Skeletal muscle satellite cell (primary cell): ENCODE data around the gene TREML4. TPM values are rescaled to one million over a fixed set of nuclear protein-coding genes. Genes with fewer than 3 reads are reported as not detected.

ENCODE experiments used
- H3K27me3 ChIP-seq: 2 replicates; pipeline ENCODE4 v1.7.0; 2013; ENCODE audit warnings: low read length; ENCODE audit not compliant: control insufficient read depth, insufficient read depth
- H3K36me3 ChIP-seq: 2 replicates; pipeline ENCODE4 v1.7.0; 2013; ENCODE audit warnings: mild to moderate bottlenecking, control low read depth, low read length; ENCODE audit not compliant: insufficient read depth
- H3K4me1 ChIP-seq: 2 replicates; pipeline ENCODE4 v1.7.0; 2013; ENCODE audit warnings: low read length; ENCODE audit not compliant: control insufficient read depth, insufficient read depth
- H3K4me2 ChIP-seq: 2 replicates; pipeline ENCODE4 v1.7.0; 2013; ENCODE audit warnings: mild to moderate bottlenecking, low read length
- H3K4me3 ChIP-seq: 2 replicates; pipeline ENCODE4 v1.7.0; 2013; ENCODE audit warnings: low read length
- H3K9ac ChIP-seq: 2 replicates; pipeline ENCODE4 v1.7.0; 2013; ENCODE audit warnings: mild to moderate bottlenecking, low read depth, low read length, moderate library complexity
- H3K9me3 ChIP-seq: replicated peaks from 2 replicates; pipeline ENCODE4 v1.7.0; 2013; ENCODE audit warnings: mild to moderate bottlenecking, control low read depth, low read length
- small RNA-seq: library from RNA; depleted of rRNA; stranded (forward); fragments of <200 nt; gene quantifications from one replicate; pipeline ENCODE3, GENCODE V24; 2012

TREML4 gene

GRCh38 chr6:41275489-41275888 is 47.3 kb downstream of the TREML4 start:
- Histone ChIP-seq H3K36me3 (no peaks in the 10 kb centered on the region), H3K4me2 (no peak overlapping the region), H3K4me1 (no peaks in the 10 kb centered on the region), H3K9ac (no peak overlapping the region), H3K27me3 (peaks cover 10% of the 10 kb centered on the region), H3K4me3 (no peak overlapping the region), H3K9me3 (no peaks in the 10 kb centered on the region)

- Histone ChIP-seq H3K27me3 (peaks cover 10% of the 10 kb centered on the region), H3K9ac (no peak overlapping the region), H3K36me3 (no peaks in the 10 kb centered on the region), H3K4me3 (no peak overlapping the region), H3K4me2 (no peak overlapping the region), H3K9me3 (no peaks in the 10 kb centered on the region), H3K4me1 (no peaks in the 10 kb centered on the region)
Observed at GRCh38 chr6:41277605-41278004, 49.5 kb downstream of the TREML4 start.

- Histone ChIP-seq H3K9me3 (no peaks in the 10 kb centered on the region), H3K4me3 (no peak overlapping the region), H3K4me1 (no peaks in the 10 kb centered on the region), H3K36me3 (no peaks in the 10 kb centered on the region), H3K9ac (no peak overlapping the region), H3K4me2 (no peak overlapping the region), H3K27me3 (peaks cover 10% of the 10 kb centered on the region)
Observed at GRCh38 chr6:41278699-41279405, 50.7 kb downstream of the TREML4 start.

- no peak overlapping the region for H3K9ac ChIP-seq
Observed at GRCh38 chr6:41280381-41281057, 52.4 kb downstream of the TREML4 start.

GRCh38 chr6:41283600-41283999 is 55.5 kb downstream of the TREML4 start:
- Histone ChIP-seq H3K4me1 (no peaks in the 10 kb centered on the region), H3K27me3 (peaks cover 18% of the 10 kb centered on the region), H3K9me3 (no peaks in the 10 kb centered on the region), H3K9ac (no peak overlapping the region), H3K4me2 (no peak overlapping the region), H3K36me3 (no peaks in the 10 kb centered on the region), H3K4me3 (no peak overlapping the region)

More at GRCh38 chr6:41280381-41281057, 52.4 kb downstream of the TREML4 start:
- Histone ChIP-seq H3K27me3 (peaks cover 10% of the 10 kb centered on the region), H3K4me3 (no peak overlapping the region), H3K4me2 (no peak overlapping the region), H3K4me1 (no peaks in the 10 kb centered on the region), H3K36me3 (no peaks in the 10 kb centered on the region), H3K9me3 (no peaks in the 10 kb centered on the region)

GRCh38 chr6:41284726-41285125 is 56.6 kb downstream of the TREML4 start:
- Histone ChIP-seq H3K4me3 (no peak overlapping the region), H3K4me2 (no peak overlapping the region), H3K4me1 (no peaks in the 10 kb centered on the region), H3K9me3 (no peaks in the 10 kb centered on the region), H3K27me3 (peaks cover 19% of the 10 kb centered on the region), H3K36me3 (no peaks in the 10 kb centered on the region), H3K9ac (no peak overlapping the region)

- peaks cover 29% of the 10 kb centered on the region for H3K27me3 ChIP-seq
- H3K4me2 ChIP-seq, result no peak within 1 kb of the TSS
- H3K4me3 ChIP-seq, result no peak within 1 kb of the TSS
- H3K36me3 ChIP-seq, result no peaks in the 10 kb centered on the region
- no peaks in the 10 kb centered on the region for H3K9me3 ChIP-seq
- H3K4me1 ChIP-seq, result no peaks in the 10 kb centered on the region
- no peak within 1 kb of the TSS for H3K9ac ChIP-seq
Observed at GRCh38 chr6:41286544-41287346, 58.6 kb downstream of the TREML4 start, which contains the start of gene TREM1. Gene TREM1 (minus strand): TSS chr6:41286682. CDS start chr6:41286655, 27 bp downstream.

DNA sequence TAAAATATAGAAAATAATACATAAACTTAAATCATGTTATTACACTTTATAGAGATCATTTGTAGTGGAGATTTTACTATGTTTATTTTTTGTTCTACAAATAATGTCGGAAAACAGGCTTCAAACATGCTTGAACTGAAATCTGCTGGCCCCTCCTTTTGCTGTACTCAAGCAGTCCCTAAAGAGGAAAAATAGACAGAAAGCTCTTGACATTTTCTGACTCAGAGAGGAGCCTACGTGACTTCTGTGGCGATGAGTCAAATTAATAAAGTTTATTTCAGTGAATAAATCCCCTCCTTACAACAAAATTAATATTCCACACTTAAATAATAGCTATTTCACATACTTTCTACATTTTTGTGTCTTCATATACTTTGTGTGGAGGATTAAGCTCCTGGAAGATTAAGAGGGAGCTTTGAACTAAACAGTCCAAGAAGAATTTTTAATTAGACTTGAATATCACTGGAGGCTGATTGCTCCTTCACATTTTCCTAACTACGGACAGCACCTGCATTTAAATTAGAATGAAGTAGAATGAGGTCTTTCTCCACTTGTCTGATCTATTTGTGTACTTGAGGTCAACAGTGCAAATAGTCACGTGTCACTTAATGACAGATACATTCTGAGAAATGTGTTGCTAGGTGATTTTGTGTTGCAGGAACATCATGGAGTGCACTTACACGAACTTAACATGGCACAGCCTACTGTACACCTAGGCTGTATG is 60.0 kb downstream of the TREML4 start:
- Histone ChIP-seq H3K9me3 (no peaks in the 10 kb centered on the region), H3K4me1 (no peaks in the 10 kb centered on the region), H3K36me3 (no peaks in the 10 kb centered on the region)

More for the DNA sequence above, 60.0 kb downstream of the TREML4 start:
- H3K4me3 ChIP-seq, result no peak overlapping the region
- peaks cover 29% of the 10 kb centered on the region for H3K27me3 ChIP-seq
- H3K4me2 ChIP-seq, result no peak overlapping the region
- no peak overlapping the region for H3K9ac ChIP-seq

Small RNA genes lying within 50 kb of the gene (small RNA-seq; reads per million reads assigned to genes)
- gene AL391903.2, result not detected
- gene AL391903.3, result not detected
- not detected for gene RNA5SP207
